Inflammatory macrophage treated with lipopolysaccharide for 1 hour (primary cell): Measurements from ENCODE around the gene SLC22A13.
"Not testable (repeated sequence)": the region's sequence is repeated elsewhere in the genome, so short reads cannot be mapped to it uniquely, and the experiment has no call there.

Source experiments
- DNase-seq, 2 donors: peaks; one replicate each; pipeline ENCODE4 v3.0.0-alpha.2; 2020 to 2022

SLC22A13 gene

DNA sequence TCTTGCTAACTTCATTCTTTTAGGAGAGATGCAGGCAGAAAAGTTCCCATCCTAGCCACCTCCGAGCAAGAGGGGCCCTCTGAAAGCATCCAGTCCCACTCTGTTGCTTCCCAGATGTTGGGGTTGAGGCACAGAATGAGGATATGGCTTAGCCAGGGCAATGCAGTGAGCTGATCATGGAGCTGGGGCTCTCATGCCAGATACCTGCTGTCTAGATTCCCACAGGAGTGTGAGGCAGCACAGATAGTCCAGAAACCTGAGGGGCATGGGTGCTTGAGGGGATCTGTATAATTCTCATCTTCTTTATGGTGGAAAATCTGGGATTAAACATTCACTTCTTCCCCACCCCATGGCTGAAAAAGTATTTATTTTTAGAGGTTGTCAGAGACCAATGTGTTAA is 1.2 kb downstream of the SLC22A13 start:
- DNase-seq: no peak

DNA sequence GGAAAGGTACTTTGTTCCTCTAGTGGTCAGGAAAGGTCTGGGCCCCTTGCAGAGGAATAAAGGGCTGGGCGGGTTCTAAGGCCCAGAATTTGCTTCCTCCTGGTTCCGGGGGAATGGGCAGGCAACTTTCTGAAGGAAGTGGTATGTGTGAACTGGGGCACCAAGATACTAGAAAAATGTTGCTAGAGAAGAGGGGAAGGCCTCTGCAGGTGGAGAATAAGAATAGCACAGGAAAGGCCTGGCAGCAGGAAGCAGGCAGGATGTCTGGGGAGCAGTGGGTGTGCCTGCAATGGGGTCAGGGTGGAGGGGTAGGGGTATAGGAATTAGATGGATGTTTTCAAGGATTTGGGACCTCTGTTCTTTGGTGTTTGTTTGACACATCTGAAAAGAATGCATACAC is 2.0 kb downstream of the SLC22A13 start:
- DNase-seq: no peak

DNA sequence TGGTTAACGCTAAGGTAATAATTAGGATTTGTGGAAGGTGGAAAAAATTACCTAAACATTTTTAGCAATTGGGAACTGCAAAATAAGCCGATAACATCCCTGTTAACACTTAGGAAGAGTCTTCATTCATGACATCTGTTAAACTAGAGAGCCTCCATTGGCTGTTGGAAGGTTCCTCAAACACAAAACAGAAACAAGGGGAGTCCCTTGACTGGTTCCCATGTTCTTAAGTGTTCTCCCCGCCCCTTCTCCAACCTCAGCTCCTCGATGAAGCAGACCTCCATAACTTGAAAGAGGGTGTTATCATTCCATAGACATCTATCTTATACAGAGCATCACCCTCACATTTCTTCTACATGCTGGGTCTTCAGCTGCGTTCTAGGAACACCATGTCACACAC is 2.5 kb downstream of the SLC22A13 start:
- DNase-seq: peak; percentile 44 to 52

GRCh38 chr3:38268522-38268921 is 2.9 kb downstream of the SLC22A13 start:
- peak; percentile 52 to 54 for DNase-seq

DNA sequence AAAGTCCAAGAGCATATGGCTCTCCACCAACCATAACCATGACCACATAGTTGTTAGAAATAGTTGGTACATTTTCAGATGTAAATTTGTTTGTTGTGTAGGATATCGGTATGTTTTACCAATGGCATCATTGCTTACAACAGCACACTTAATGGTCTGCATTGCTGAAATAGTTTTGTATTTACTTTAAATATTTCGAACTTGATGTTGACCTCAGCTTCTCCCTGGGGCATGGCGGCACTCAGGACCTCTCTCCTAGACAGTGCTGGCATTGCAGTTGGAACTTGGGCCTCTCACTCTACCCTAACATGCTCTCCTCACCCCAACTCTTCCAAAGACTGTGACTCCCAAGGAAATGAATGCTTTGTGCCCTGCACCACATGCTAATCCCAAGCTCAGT is 5.0 kb downstream of the SLC22A13 start:
- DNase-seq: no peak

GRCh38 chr3:38271553-38271952 is 5.9 kb downstream of the SLC22A13 start:
- DNase-seq: no peak

- no peak for DNase-seq
These were observed 9.4 kb downstream of the SLC22A13 start for GRCh38 chr3:38274864-38275649.

DNA sequence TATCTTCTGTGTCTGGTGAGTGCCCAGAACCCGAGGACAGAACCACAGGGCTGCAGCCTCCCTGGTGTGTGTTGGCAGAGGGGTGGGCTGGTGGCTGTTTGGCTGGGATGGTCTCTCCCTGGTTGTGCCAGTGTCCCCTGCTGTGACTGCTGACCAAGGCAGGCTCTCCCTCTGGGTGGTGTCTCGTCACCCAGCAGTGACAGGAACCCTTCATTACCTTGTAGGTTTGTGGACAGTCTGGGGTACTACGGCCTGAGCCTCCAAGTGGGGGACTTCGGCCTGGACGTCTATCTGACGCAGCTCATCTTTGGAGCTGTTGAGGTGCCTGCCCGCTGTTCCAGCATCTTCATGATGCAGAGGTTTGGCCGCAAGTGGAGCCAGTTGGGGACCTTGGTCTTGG is 10.0 kb downstream of the SLC22A13 start:
- DNase-seq: no peak

GRCh38 chr3:38276081-38276916 is 10.7 kb downstream of the SLC22A13 start:
- no peak for DNase-seq

GRCh38 chr3:38276917-38277630 is 11.5 kb downstream of the SLC22A13 start:
- DNase-seq: no peak

GRCh38 chr3:38278841-38279240 is 13.2 kb downstream of the SLC22A13 start:
- DNase-seq: no peak

GRCh38 chr3:38281895-38282686 is 16.5 kb downstream of the SLC22A13 start, which contains the start of gene SLC22A14:
Gene SLC22A14, plus strand, starts transcription at chr3:38282294. Its CDS starts 23,733 bp downstream, at chr3:38306027.
- DNase-seq: no peak

- DNase-seq: no peak
These were observed 18.5 kb downstream of the SLC22A13 start for GRCh38 chr3:38283810-38284755.

DNA sequence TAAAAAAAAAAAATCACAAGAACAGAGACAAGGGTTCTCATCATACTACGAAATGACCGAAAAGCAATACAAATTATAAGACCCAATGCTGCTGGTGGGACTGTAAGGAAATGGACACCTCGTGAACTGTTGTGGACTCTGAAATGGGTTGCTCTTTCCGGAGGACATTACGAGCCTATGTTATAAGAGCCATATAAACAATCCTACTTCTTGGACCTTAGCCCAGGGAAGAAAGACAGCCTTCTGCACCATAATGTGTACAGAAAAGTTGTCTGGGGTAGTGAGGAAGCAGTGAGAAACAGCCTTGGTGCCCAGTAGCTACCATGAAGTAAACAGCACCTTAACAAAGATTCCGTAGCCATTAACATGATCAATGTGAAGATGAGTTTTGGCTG is 19.1 kb downstream of the SLC22A13 start:
- DNase-seq: no peak

- not testable (repeated sequence) for DNase-seq
These were observed 23.9 kb downstream of the SLC22A13 start for GRCh38 chr3:38289286-38290217.

GRCh38 chr3:38297053-38297452 is 31.4 kb downstream of the SLC22A13 start:
- not testable (repeated sequence) for DNase-seq

GRCh38 chr3:38297537-38297936 is 31.9 kb downstream of the SLC22A13 start:
- DNase-seq: no peak

GRCh38 chr3:38297947-38298711 is 32.5 kb downstream of the SLC22A13 start:
- peak in 1 of 2 donors; percentile 20 for DNase-seq

GRCh38 chr3:38306941-38307340 is 41.3 kb downstream of the SLC22A13 start:
- DNase-seq: no peak
